ENCODE results near the gene CDHR4. TPM values are rescaled to one million over a fixed set of nuclear protein-coding genes. Genes with fewer than 3 reads are reported as not detected.

Gene CDHR4
- total RNA-seq, 1 experiment from 2014 or later, result not detected

DNA sequence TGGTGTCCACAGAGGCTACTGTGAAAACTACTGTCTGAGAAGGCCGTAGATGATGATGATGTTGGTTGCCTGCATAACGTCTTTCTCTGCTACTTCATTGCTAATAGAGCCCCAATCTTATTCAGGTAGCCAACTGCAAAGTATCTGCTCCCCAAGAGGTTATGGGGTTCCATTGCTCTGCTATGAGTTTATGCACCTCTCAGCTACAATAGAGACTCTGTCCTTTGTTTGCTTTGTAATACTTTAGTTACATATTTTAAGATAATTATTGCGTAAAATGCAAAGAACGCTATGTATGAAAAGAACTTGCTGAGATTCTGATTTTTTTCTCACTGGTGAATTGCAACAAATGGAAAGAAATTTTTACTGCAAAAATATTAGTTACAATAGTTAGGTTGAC is 48.2 kb downstream of the CDHR4 start:
- Histone ChIP-seq H3K56ac (ENCODE audit: insufficient read length, low read depth, low read length) (no peak overlapping the region), H3K9ac (ENCODE audit: extremely low read depth, insufficient read length, low read length) (no peak overlapping the region), H3K14ac (ENCODE audit: insufficient read depth, low read length) (no peak overlapping the region), H3K27ac (ENCODE audit: insufficient read length, low read depth, low read length) (no peak overlapping the region), H3T11ph (ENCODE audit: low read length) (no peak overlapping the region), H2AK5ac (ENCODE audit: insufficient read length, low read length) (no peak overlapping the region), H3K18ac (ENCODE audit: insufficient read length, low read depth, low read length) (no peak overlapping the region), H3K23me2 (ENCODE audit: insufficient read length, low read depth, low read length, poor library complexity, severe bottlenecking) (no peaks in the 10 kb centered on the region), H4K5ac (ENCODE audit: insufficient read length, low read depth, low read length) (no peak overlapping the region), H3K23ac (ENCODE audit: insufficient read length, low read depth, low read length) (no peak overlapping the region), H3K4me2 (ENCODE audit: insufficient read depth, insufficient read length, low read length) (no peak overlapping the region), H2BK120ac (ENCODE audit: low read depth, low read length, poor library complexity, severe bottlenecking) (no peak overlapping the region), H3K9me3 (ENCODE audit: control insufficient read depth, low read depth, low read length) (no peaks in the 10 kb centered on the region), H4K91ac (ENCODE audit: insufficient read length, low read depth, low read length) (no peak overlapping the region), H3K27me3 (ENCODE audit: insufficient read depth, low read length) (no peaks in the 10 kb centered on the region; the same call in 1 of the 2 replicates), H2BK5ac (ENCODE audit: insufficient read length, low read length) (no peak overlapping the region), H3K79me1 (ENCODE audit: insufficient read depth, low read depth, low read length, poor library complexity, severe bottlenecking) (peaks cover 5% of the 10 kb centered on the region), H4K20me1 (ENCODE audit: control insufficient read depth, insufficient read depth, insufficient read length) (no peaks in the 10 kb centered on the region), H3K4ac (ENCODE audit: low read depth, low read length) (no peak overlapping the region), H3K79me2 (ENCODE audit: insufficient read depth, low read length) (peaks cover 3% of the 10 kb centered on the region; the same call in 1 of the 2 replicates), H3K4me1 (ENCODE audit: insufficient read depth, low read length) (no peaks in the 10 kb centered on the region; the same call in 1 of the 2 replicates), H2BK12ac (ENCODE audit: insufficient read length, low read depth, low read length) (no peak overlapping the region), H4K8ac (replicated peaks; ENCODE audit: insufficient read length, low read depth, low read length) (no peak overlapping the region), H2AFZ (ENCODE audit: low read length) (no peak overlapping the region), H2BK15ac (ENCODE audit: low read depth, low read length) (no peak overlapping the region), H2BK20ac (ENCODE audit: low read depth, low read length, poor library complexity, severe bottlenecking) (no peak overlapping the region)
- Mint-ChIP-seq H3K36me3 (ENCODE audit: insufficient read depth in 1 of 3, low read depth in 3 of 3) (peaks cover 2 to 14% (median 4%) of the 10 kb centered on the region in 3 experiments; a peak in 5 of 7 replicates), H3K27ac (no peak overlapping the region), H3K4me1 (peaks cover 3 to 11% of the 10 kb centered on the region in 2 experiments), H3K27me3 (ENCODE audit: low read depth) (no peaks in the 10 kb centered on the region), H3K4me3 (no peak overlapping the region), H3K9me3 (no peaks in the 10 kb centered on the region)
- WGBS (ENCODE audit: extremely low coverage, insufficient read length, low lambda C conversion rate), result no CpG with 5 or more reads among the region's 4 CpGs
- TF ChIP-seq, protein P1, sequence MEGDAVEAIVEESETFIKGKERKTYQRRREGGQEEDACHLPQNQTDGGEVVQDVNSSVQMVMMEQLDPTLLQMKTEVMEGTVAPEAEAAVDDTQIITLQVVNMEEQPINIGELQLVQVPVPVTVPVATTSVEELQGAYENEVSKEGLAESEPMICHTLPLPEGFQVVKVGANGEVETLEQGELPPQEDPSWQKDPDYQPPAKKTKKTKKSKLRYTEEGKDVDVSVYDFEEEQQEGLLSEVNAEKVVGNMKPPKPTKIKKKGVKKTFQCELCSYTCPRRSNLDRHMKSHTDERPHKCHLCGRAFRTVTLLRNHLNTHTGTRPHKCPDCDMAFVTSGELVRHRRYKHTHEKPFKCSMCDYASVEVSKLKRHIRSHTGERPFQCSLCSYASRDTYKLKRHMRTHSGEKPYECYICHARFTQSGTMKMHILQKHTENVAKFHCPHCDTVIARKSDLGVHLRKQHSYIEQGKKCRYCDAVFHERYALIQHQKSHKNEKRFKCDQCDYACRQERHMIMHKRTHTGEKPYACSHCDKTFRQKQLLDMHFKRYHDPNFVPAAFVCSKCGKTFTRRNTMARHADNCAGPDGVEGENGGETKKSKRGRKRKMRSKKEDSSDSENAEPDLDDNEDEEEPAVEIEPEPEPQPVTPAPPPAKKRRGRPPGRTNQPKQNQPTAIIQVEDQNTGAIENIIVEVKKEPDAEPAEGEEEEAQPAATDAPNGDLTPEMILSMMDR (conservative IDR thresholded peaks at IDR 0.05), result no peak
- no peak for DNase-seq

All from H9 (cell line).